Lower lobe of right lung (tissue), 2 donors: ENCODE measurements around the gene LINC01488. TPM values are rescaled to one million over a fixed set of nuclear protein-coding genes. Genes with fewer than 3 reads are reported as not detected.

Experiments used
- ATAC-seq, 2 donors: fragments of 200-7000 bp; cut with Tn5 transposase; one replicate each; pipeline ENCODE4 v1.9.1; 2020 to 2022; ENCODE audit warnings: mild to moderate bottlenecking in 2 of 2, moderate library complexity in 2 of 2
- DNase-seq: peaks from one replicate; pipeline ENCODE4 v3.0.0-alpha.2; 2020
- H3K27ac ChIP-seq: fragments of 200-600 bp; one replicate; pipeline ENCODE4 v1.8.0; 2022
- H3K27me3 ChIP-seq: fragments of 200-600 bp; one replicate; pipeline ENCODE4 v1.8.0; 2022; ENCODE audit warnings: low read depth
- H3K36me3 ChIP-seq: fragments of 200-600 bp; one replicate; pipeline ENCODE4 v1.8.0; 2022; ENCODE audit warnings: mild to moderate bottlenecking
- H3K4me1 ChIP-seq: fragments of 200-600 bp; one replicate; pipeline ENCODE4 v1.8.0; 2022
- H3K4me3 ChIP-seq: fragments of 200-600 bp; one replicate; pipeline ENCODE4 v1.8.0; 2022; ENCODE audit warnings: mild to moderate bottlenecking
- H3K9me3 ChIP-seq: fragments of 200-600 bp; one replicate; pipeline ENCODE4 v1.8.0; 2022
- intact Hi-C: fragments of 100-400 bp; cut with DNase I; formaldehyde crosslinking; loops from one replicate; pipeline ENCODE4 v1.11.0; 2022
- total RNA-seq: library from RNA; stranded (reverse); fragmentation: NEBNext Ultra II Directional; extraction: Animal tissue kit (Norgen Biotek cat#: 25700); gene quantifications from one replicate; pipeline ENCODE4 v1.2.1, GENCODE V29; 2021
- TF ChIP-seq, protein P1 (sequence below): fragments of 200-600 bp; IDR thresholded peaks from one replicate; pipeline ENCODE4 v1.8.0; 2022; ENCODE audit warnings: antibody characterized with exemption, mild to moderate bottlenecking
- donor health status: DM: no; HTN: yes; CAD: no; lungs with severe emphysema.

The LINC01488 gene
- total RNA-seq, 1 donor from 2014 or later: not detected

DNA sequence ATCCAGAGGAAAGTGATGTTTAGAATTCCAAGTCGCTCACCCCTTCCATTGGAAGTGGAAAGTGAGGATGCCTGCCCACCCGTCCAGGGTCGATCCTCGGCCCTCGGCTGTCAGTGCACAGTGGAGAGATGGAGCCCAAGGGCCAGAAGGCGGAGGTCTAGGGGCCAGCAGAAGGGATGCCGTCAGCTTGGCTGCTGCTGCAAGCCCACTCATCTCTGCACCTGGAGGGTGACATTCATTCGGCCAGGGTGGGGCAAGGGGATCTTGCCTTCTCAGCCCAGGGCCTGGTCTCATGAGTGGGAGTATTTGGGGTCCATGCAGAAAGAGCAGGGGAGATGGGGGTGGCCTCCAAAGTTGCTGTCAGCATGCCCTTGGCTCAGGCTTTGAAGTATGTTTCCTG lies 30.7 kb downstream of the LINC01488 start:
- intact Hi-C loops: no loop called here
- no peak overlapping the region for H3K27ac ChIP-seq
- H3K9me3 ChIP-seq: peaks cover 2% of the 10 kb centered on the region
- ATAC-seq: no peak
- H3K4me3 ChIP-seq: no peak overlapping the region
- H3K4me1 ChIP-seq: no peaks in the 10 kb centered on the region
- H3K27me3 ChIP-seq: no peaks in the 10 kb centered on the region
- no peaks in the 10 kb centered on the region for H3K36me3 ChIP-seq
- TF ChIP-seq, protein P1, sequence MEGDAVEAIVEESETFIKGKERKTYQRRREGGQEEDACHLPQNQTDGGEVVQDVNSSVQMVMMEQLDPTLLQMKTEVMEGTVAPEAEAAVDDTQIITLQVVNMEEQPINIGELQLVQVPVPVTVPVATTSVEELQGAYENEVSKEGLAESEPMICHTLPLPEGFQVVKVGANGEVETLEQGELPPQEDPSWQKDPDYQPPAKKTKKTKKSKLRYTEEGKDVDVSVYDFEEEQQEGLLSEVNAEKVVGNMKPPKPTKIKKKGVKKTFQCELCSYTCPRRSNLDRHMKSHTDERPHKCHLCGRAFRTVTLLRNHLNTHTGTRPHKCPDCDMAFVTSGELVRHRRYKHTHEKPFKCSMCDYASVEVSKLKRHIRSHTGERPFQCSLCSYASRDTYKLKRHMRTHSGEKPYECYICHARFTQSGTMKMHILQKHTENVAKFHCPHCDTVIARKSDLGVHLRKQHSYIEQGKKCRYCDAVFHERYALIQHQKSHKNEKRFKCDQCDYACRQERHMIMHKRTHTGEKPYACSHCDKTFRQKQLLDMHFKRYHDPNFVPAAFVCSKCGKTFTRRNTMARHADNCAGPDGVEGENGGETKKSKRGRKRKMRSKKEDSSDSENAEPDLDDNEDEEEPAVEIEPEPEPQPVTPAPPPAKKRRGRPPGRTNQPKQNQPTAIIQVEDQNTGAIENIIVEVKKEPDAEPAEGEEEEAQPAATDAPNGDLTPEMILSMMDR: no peak
- peak; percentile 22 for DNase-seq

DNA sequence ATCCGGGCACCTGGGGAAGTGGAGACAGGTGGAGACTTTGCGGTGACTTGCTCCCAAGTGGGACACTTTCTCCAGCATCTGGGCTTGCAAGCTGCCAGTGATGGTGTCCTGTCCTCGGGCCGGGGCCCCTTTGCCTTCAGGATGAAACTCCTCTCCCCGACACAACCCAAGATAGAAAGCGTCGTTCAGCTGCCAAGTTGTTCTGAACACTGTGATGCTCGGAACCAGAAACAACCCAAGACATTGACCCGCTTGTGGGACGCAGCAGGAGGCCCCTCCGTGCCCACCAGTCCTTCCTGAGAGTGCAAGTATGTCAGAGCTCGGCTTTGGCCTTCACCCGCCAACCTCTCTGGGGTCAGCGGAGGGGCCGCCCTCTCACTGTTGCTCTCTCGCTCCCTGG lies 31.3 kb downstream of the LINC01488 start:
- Histone ChIP-seq H3K36me3 (no peaks in the 10 kb centered on the region), H3K4me3 (no peak overlapping the region), H3K9me3 (peaks cover 2% of the 10 kb centered on the region), H3K4me1 (no peaks in the 10 kb centered on the region), H3K27ac (no peak overlapping the region), H3K27me3 (no peaks in the 10 kb centered on the region)
- intact Hi-C loops: no loop called here
- ATAC-seq (no peak), DNase-seq (peak; percentile 39)
- TF ChIP-seq, protein P1: no peak

DNA sequence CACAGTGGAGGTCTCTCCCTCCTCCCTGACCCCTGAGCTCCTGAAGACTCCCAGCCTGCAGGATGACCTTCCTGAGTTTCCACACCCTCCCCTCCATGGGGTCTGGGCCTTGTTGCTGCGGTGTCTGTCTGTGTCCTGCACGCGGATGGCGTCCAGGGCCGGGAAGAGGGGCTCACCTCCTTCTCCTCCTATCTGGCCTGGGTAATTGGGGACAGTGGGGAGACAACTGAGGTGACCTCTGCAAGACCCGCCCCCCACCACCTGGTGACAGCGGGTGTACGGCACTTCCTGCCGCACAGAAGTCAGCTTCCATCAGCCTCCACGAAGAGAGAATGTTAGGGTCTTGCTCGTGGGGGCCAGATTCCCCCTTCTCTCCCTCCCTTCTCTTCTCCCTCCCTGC lies 31.7 kb downstream of the LINC01488 start:
- intact Hi-C loops: no loop called here
- no peaks in the 10 kb centered on the region for H3K27me3 ChIP-seq
- peak; percentile 35 for DNase-seq

DNA sequence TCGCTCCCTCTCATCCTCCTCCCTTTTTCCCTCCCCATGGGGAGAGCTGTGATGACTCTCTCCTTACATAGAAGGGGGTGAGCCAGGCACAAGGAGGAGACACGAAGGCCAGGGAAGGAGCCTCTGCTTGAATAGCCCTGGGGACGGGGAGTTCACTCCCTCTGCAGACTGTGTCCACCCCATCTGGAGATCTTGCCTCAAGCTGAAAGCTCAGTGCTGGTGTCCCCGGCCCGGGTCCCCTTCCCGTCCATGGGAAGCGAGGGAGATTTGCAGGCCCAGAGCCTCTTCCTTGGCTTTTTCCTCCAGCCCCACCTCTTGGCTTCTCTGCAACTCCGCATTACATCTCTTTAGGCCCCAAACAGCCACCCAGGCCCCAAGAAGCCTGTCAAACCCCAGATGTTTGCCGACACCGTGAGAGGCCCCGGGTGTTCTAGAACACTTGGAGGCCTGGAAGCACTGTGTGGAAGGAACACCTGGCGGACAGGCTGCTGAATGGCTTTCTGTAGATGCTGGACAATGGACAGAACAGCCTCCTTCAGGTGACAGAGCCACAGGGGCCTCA lies 32.3 kb downstream of the LINC01488 start:
- H3K4me1 ChIP-seq: no peaks in the 10 kb centered on the region
- H3K27me3 ChIP-seq: no peaks in the 10 kb centered on the region
- H3K27ac ChIP-seq: no peak overlapping the region
- H3K4me3 ChIP-seq: no peak overlapping the region
- peaks cover 2% of the 10 kb centered on the region for H3K9me3 ChIP-seq
- H3K36me3 ChIP-seq: no peaks in the 10 kb centered on the region
- peak; percentile 18 for DNase-seq
- TF ChIP-seq, protein P1: no peak
- intact Hi-C loops: no loop called here
- no peak for ATAC-seq

More for the DNA sequence above, 31.7 kb downstream of the LINC01488 start:
- H3K36me3 ChIP-seq: no peaks in the 10 kb centered on the region
- H3K4me1 ChIP-seq: no peaks in the 10 kb centered on the region
- H3K27ac ChIP-seq: no peak overlapping the region
- no peak for ATAC-seq
- TF ChIP-seq, protein P1: no peak
- H3K9me3 ChIP-seq: peaks cover 2% of the 10 kb centered on the region
- no peak overlapping the region for H3K4me3 ChIP-seq

DNA sequence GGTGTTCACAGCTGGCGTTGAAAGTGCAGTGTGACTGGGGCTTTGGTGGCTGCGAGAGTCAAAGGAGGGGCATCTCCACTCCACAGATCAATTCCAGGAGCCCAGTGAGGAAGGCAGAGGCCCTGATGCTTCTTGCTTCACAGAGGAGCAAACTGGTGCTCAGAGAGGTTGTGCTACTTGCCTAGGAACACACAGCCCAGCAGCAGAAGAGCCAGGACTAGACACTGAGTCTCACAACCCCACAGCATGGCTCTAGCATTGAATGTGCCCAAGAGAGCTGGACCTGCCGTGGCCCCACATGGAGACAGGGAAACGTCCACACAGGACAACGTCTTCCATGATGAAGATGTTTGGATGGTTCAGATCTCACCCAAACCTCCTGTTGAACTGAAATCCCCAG lies 33.3 kb downstream of the LINC01488 start:
- H3K27ac ChIP-seq: no peak overlapping the region
- TF ChIP-seq, protein P1: no peak
- H3K9me3 ChIP-seq: peaks cover 2% of the 10 kb centered on the region
- H3K4me3 ChIP-seq: no peak overlapping the region
- ATAC-seq: no peak
- no peaks in the 10 kb centered on the region for H3K4me1 ChIP-seq
- H3K27me3 ChIP-seq: no peaks in the 10 kb centered on the region
- peak; percentile 14 for DNase-seq
- no peaks in the 10 kb centered on the region for H3K36me3 ChIP-seq
- intact Hi-C loops: no loop called here
